ENCODE results near the gene GRID2.

The GRID2 gene

DNA sequence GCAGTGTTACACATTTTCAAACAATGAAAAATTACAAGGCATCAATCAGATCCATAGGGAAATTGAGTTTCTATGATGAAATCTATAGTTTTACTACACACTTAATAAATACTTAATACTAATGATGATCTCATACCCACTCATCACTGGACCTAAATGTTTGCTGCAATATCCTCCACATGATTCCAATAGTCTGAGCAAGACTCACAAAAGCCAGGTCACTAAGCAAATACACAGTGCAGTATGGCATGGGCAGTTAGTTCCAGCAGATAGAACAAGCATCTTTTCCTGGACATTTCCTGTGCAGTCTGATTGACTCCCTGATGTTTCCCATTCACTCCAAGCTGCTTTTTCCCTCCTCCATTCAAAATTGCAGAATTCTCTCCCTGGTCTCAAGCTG lies 1415.8 kb downstream of the GRID2 start:
- no peak for DNase-seq

DNA sequence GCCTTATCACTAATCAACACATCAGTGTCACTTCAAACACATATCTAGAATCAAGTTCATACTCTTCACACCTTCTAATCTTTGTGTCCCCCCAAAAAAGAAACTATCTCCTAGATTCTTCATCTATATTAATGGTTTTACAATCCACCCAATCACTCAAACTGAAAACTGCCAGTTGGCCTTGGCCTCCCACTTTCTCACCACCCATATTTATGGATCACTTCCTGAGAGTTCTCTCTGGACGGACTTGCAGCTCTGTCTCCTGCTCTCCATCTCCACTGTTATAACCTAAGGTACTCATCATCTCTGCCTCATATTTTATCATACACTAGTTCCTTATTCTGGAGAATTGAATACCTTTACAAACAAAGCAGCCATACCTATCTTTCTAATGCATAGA lies 1418.7 kb downstream of the GRID2 start:
- DNase-seq = no peak

DNA sequence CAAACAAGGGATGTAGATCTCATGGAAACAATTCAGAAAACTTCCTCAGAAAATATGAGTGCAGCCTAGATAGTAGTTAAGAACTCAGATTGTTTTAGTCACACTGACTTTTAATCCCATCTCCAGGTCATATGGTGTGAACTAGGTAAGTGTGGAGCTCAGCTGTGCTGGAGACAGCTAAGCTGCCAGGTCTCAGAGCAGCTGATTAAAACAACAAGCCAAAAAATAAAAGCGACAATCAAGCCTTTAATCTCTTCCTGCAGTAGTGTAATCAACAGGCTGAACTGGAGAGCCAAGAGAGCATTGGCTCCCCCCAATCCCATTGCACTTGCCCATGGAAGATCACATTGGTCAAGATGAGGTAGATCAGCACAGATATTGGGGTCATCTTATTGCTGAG lies 1426.5 kb downstream of the GRID2 start:
- DNase-seq = no peak

DNA sequence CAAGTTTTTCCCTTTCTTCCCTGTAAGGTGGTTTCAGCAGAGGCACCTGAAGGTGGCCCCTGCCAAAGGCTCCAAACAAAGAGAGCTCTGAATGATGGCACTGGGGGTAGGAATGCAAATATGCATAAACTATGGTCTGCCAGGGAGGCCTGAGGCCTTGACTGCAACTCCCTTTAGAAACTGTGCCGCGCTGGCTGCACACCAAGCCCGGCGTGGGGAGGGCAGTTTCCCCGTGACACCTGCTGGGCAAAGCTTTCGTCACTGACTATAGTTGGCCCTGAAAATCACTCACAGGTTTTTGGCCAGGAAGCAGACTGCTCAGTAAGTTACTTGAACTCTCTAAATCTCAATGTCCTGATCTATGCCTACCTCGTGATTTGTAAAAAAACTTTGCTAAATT lies 1427.0 kb downstream of the GRID2 start:
- no peak for DNase-seq

DNA sequence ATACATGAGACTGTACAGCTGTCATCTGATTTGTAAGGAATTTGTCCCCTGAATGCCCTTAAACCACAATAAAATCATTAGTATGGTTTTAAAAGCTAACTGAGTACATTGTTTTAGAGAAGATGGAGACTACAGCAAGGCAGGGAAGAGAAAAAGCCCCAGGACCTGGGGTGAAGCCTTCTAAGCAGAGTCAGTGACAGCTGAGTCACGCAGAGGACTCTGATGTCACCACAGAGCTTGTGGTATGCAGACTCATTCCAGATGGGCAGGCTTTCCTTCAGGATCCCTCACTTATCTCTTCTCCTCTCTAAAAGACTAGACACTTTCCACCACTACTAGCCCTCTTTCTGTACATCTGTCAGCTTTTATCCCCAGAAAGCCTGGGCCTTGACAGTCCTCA lies 1427.7 kb downstream of the GRID2 start:
- no peak for DNase-seq

DNA sequence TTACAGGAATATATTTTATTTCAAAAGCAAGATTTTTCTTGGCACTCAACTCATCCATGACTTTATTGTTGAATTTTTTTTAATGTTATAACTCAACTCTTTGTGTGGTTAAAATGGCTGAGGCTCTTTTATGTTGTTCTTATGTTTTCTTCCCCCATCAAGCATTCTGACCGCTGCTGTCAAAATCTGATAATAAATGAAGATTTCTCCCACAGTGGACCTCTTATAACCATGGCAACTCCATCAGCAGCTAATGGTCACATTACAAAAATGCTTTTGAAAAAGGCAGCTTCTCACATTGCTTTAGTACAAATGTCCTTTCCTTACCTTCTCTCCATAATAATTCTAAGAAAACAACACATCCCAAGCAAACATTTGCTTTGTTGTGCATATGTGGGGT lies 1428.7 kb downstream of the GRID2 start:
- DNase-seq = no peak

DNA sequence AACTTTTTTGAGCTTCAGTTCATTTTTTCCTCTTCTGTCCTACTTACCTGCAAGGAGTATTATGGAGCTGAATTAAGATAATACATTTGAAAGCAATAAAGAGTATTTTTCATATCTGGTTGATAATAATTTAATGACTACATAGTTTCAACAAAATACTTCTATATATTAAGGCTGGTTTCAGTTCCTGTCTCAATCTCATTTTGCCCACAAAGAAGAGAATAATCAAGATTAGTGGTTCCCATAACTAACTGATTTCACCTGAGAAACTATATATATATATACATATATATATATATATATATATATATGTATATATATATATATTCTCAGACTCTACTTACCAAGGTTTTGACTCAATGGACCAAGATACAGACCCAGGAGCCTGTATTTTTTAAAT lies 1437.1 kb downstream of the GRID2 start:
- DNase-seq = no peak

DNA sequence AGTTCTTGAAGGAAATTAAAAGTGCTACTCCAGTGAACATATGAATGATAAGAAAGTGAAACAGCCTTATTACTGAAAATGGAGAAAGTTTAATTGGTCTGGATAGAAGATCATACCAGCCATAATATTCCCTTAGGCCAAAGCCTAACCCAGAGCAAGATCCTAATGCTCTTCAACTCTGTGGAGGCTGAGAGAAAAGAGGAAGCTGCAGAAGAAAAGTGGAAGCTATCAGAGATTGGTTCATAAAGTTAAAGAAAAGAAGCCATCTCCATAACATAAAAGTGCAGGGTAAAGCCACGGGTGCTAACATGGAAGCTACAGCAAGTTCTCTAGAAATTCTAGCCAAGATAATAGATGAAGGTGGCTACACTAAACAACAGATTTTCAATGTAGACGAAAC lies 1439.3 kb downstream of the GRID2 start:
- DNase-seq = no peak

DNA sequence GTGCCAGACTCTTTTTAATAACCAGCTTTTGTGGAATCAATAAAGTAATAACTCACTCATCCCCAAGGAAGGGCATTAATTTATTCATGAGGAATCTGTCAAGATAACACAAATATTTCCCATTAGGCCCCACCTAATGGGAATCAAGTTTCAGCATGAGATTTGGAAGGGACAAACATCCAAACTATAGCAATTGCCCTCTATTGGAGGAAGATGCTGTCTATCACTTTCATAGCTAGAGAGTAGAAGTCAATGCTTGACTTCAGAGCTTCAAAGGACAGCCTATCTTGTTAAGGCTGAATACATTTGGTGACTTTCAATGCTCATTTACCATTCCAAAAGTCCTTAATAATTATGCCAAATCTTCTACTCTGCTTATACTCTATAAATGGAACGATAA lies 1439.9 kb downstream of the GRID2 start:
- DNase-seq = no peak

DNA sequence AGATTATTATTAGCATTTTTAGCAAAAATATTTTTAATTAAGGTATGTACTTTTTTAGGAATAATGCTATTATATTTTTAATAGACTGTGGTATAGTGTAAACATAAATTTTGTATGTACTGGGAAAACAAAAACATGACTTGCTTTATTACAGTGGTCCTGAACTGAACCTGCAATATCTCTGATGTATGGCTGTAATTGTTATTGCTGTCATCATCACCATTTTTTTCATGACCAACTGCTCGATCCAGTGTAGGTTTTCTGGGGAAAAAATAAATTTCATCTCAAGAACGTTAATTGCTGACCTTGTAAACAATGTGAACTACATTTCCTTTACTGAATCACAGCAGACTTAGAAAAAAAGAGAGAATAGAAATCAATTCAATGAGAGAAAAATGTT lies 1441.2 kb downstream of the GRID2 start:
- no peak for DNase-seq

DNA sequence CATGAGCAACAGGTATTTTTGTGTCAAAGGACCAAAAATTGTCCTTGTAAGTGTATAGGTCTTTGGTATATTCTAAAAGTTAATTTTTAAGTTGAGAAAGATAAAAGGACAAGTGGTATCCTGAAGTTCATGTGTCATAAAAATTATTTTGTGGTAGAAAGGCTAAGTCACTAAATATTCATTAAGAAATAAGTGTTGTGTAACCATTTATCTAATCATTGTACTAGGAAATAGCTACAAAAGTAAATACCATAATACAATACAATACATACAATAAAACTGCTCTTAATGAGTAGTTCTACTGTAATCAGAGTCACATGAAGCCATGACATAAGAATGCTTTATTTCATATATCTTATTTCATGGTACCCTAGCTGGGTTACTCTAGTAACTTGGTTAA lies 1442.3 kb downstream of the GRID2 start:
- no peak for DNase-seq

DNA sequence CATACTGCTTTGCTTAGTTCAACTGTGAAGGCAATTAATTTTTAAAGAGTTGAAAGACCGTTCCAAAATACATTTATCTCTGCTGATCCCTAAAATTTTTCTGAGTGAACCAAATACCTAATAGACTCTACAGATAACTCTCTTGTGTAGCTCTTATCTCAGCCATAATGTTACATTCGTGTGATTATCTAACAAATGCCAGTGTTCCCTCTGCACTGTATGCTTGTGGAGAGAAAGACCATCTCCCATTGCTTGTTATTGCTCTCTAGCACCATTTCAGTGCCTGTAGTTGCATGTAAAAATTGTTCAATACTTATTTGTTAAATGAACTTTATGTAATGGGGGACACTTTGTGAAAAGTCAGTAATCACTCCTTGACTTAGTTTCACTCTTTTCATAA lies 1443.5 kb downstream of the GRID2 start:
- DNase-seq = no peak

DNA sequence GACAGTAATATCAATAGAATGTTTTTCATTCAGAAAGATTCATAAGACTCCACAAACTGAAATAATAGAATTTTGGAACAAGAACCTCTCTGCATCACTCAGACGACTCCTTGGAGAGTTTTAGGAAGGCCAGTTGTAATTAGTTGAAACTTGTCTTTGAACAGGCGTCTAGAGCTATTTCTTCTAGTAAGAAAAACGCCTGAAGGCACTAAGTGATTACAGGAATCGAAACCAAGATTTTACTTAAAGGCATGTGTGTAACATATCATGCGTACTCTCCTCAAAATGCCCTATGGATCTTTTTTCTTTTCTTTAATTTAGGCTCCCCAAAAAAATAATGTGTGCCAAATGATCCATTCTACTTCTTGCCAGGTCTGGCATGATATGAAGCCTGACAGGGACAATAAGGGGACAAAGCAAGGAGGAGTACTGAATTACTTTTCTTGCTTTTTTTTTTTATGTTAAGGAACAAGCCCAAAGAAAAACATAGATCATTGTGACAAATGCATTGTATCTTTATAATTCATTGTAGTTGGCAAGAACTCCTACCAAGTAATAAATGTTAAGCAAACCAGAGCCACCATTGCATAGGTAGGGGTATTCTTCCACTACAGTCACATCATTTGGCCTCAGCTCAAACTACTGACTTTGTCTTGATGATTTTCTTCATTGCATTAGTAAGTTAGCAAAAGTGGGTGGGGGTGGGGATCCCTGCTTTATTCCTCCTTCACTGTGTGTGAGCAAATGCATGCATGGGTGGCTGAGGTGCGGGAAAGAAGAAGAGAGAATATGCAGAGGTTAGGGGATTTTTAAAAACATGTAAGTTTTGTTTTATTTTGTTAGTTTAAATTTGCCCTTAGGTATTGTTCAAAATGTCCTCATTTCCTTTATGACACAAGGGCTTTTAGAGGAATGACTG lies 1444.9 kb downstream of the GRID2 start:
- no peak for DNase-seq

DNA sequence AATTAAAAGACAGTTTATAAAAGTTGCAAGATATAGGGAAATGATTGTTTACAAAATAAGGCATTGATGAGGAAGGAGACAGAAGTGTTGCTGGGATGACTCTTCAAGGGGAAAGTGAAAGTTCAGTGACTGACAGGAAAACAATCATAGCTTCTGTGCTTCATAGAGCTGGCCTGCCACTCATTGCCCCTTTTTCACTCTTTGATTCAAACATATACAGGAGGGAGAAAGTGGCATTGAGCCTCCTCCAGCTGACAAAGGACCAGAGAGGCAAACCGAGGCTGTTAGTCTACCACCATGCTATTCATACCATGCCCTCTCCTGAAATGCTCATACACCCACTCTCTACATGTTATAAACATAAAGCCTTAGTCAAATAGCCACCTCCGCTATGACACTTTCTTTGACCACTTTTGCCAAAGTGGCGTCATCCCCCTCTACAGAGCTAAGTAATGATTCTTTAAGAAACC lies 1445.6 kb downstream of the GRID2 start:
- no peak for DNase-seq

DNA sequence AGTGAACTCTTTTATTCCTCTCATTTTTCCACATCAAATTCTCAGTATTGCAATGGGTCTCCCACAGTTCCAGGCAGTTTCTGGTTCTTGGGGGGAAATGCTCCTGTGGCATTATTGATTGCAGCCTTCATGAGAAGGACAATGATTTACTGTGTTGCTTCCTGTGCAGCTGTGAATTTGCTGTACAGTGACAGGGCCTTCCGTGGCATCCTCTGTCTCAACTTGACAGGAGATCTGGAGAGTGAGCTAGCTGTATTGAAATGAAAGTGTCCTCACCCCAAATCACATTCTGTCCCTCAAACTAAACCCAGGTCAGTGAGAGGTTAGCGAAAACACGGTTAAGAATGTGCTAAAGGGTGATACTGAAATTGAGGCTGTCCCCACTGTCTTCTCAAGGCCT lies 1447.6 kb downstream of the GRID2 start:
- DNase-seq = no peak

DNA sequence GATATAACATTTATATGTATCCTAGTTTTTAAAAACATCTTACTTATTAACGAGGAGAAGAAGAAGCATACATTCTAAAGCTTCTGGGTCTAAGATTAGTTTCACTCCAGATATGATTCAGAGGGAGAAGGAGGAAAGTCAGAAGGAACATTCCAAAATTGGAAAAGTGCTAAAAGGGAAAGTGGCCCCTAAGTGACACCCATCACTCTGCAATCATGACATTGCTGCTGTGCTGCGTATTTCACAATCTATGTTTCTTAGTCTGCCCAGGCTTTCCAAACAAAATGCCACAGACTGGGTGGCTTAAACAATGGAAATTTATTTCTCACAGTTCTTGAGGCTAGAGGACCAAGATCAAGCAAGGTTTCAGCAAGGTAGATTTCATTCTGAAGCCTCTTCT lies 1452.3 kb downstream of the GRID2 start:
- DNase-seq = no peak

DNA sequence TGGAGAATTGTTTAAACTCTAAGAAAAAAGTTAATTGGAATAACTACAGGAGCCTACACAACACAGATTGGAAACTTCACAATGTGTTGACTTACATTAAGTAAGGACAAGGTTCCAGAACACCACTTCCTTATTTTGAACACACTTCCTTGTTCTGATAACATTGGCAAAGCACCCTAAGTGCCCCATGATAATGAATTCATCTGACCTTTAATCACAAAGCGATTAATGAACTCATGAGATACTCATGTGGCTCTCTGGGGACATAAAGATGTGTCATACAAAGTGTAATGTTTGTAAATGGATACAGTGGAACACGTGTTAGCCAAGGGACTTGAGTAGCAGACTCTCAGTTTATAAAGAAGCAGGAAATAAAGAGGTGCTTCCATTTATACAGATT lies 1455.7 kb downstream of the GRID2 start:
- no peak for DNase-seq

DNA sequence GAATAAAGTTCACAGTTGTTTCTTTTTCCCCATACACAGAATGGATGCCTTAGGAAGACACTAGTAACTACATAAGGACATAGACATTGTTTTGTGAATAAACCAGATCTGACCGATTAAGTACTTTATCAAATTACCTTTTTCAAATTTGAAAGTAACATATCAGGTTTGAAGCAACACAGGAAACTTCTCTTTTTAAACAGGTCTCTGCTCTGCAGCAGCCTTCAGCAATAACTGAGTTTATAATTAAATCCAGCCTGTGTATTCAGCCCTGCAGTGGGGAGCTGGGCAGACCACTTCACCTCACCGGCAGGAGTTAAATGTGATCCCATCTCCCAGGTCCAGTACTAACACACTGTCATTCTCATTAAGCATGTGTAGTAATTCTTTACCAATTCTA lies 1456.5 kb downstream of the GRID2 start:
- DNase-seq = no peak

DNA sequence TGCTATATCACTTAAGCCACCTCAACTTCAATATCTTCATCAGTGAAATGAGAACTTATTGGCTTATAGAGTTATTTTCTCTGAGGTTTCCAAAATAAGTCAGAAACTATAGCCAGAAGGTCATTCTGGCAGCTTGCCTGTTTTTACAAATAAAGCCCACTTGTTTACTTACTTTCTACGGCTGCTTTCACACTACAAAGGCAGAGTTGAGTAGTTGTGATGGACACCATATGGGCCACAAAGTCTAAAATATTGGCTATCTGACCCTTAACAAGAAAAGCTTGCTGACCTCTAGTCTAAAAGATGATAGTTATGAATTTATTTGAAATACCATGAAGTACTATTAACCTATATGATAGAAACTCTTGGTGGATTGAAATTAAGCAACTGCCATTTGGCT lies 1457.5 kb downstream of the GRID2 start:
- DNase-seq = no peak

DNA sequence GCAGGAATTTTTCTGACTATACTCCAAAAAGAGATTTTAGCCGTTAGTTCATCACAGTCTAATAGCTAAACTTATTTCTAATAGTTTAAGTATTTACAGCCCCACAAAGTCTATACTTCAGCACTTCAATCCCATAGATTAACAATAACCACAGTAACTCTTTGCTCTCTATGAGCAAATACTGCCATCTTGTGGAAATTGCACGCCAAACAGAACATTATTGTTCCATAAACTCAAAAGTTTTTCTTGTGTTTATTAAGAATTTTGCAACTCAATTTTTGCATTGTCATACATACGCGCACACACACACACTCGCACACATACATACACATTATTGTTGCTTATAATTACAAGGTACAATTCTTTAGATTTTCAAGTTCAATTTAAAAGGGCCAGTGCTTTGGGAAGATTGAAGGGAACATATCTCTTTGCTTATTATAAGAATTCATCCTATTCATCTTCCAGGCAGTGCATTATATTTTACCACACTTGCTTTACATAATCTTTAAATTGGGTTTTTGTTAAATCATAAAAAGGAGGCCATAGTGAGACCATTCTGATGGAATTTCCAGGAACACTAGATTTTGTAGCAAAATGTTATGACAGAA lies 1461.0 kb downstream of the GRID2 start:
- DNase-seq = peak; percentile 35

DNA sequence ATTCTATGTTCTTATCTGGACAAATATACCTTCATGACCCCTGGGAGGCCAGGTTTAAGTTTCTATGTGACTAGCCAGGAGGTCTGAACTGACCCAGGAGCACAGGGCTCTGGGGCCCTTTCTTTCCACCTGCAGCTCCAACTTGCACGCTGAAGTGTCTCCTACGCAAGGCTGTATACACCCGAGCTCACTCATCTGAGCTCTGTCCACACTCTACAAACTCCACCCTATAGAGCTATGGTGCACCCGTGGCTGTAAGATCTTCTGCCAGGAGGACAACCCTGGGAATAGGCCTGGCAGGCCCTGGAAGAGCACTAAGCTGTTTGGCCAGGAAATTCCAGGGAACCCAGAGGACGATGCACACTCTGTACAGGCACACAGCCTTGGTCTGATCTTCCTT lies 1464.2 kb downstream of the GRID2 start:
- DNase-seq = no peak

DNA sequence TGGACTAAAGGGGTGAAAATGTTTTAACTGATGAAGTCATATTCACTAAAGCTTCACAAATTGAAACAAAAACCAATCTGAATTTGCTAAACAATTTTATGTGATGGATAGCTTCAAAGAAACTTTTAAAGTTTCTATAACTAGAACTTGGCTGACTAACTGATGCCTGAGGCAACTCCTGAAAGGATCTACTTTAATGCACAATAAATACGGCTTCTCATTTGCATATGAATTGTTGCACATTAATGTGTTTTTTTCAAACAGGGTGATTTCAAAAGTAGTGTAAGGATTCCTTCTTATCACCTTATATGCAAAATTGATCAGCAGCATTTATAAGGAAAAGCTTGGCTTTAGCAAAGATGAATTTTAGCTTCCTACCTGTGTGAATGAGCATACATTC lies 1466.4 kb downstream of the GRID2 start:
- no peak for DNase-seq

DNA sequence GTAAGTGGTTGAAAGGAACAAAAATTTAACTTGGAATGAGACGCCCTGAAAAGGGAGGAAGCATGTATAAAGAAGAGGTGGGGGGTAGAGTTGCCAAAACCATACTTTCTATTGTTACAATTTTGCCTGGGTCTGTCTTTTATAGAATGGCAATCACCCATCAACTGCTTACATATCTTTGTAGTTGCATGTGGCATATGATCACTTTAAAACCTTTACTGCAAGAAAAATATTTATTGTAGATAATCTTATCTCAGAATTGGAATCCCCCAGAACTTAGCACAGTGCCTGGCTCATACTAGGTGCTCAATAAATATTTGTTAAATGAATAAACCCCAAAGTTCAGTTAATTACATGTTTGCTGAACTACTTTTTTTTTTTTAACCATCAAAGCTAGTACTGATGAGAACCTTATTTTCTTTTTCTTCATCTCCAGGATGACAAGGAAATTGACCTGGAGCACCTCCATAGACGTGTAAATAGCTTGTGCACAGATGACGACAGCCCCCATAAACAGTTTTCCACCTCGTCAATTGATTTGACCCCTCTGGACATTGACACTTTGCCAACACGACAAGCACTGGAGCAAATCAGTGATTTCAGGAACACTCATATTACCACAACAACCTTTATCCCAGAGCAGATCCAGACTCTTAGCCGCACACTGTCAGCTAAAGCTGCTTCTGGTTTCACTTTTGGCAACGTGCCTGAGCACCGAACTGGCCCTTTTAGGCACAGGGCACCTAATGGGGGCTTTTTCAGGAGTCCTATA lies 1468.1 kb downstream of the GRID2 start:
- DNase-seq = no peak

DNA sequence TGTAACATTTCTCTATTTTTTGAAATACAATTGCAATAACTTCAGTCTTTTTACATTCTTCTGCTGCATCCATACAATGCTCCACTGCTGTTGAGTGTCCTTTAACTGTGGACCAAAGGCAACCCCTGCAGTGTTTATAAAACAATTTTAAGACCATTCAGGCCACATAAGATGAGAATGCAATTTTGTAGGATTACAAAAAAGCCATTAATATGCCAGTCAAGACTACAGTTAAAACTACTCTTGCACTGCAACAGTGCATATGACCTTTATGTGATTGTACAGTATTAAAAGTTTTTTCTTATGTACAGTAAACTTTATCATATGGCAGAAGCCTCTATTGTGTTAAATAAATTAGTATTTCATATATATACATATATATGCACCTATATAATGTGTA lies 1469.1 kb downstream of the GRID2 start:
- DNase-seq = no peak
